Left lung (tissue), 10 donors: Measurements from ENCODE around the gene CKLF. TPM values are rescaled to one million over a fixed set of nuclear protein-coding genes. Genes with fewer than 3 reads are reported as not detected.

ENCODE experiments used
- ATAC-seq: fragments of 200-7000 bp; cut with Tn5 transposase; one replicate; pipeline ENCODE4 v1.9.1; 2020; ENCODE audit warnings: moderate library complexity
- DNase-seq, 4 donors: peaks; one replicate each; pipeline ENCODE4 v3.0.0-alpha.2; 2013 to 2020
- H3K27ac ChIP-seq, 2 donors: fragments of 200-600 bp; sonication (generic) in 1 of 2; one replicate each; pipeline versions ENCODE4 v1.5.0 to v1.8.0; 2020 to 2021
- H3K27me3 ChIP-seq, 2 donors: fragments of 200-600 bp; sonication (generic) in 1 of 2; one replicate each; pipeline versions ENCODE4 v1.5.0 to v1.8.0; 2020 to 2021
- H3K36me3 ChIP-seq, 2 donors: fragments of 200-600 bp; sonication (generic) in 1 of 2; one replicate each; pipeline versions ENCODE4 v1.5.0 to v1.8.0; 2020 to 2021
- H3K4me1 ChIP-seq, 2 donors: fragments of 200-600 bp; one replicate each; pipeline ENCODE4 v1.8.0; 2021
- H3K4me3 ChIP-seq, 2 donors: fragments of 200-600 bp; sonication (generic) in 1 of 2; one replicate each; pipeline versions ENCODE4 v1.5.0 to v1.8.0; 2020 to 2021; ENCODE audit warnings: mild to moderate bottlenecking in 1 of 2
- H3K9me3 ChIP-seq, 2 donors: fragments of 200-600 bp; sonication (generic) in 1 of 2; one replicate each; pipeline versions ENCODE4 v1.5.0 to v1.8.0; 2020 to 2021
- CTCF ChIP-seq, 2 donors: fragments of 200-600 bp; sonication (generic) in 1 of 2; IDR thresholded peaks; one replicate each; pipeline versions ENCODE4 v1.5.0 to v1.8.0; 2021; ENCODE audit warnings: antibody characterized with exemption in 2 of 2
- intact Hi-C, 2 donors: fragments of 100-400 bp; cut with DNase I; formaldehyde crosslinking; loops; one replicate each; pipeline versions ENCODE4 v1.11.2 to v1.14.2; 2022
- polyA plus RNA-seq, 6 donors: library from polyadenylated mRNA; unstranded; fragments of 120-200 nt; gene quantifications; one replicate each; pipeline ENCODE4 v1.2.1, GENCODE V29; 2013; ENCODE audit not compliant: insufficient read length in 6 of 6
- total RNA-seq, 2 donors: library from RNA; stranded (reverse); fragmentation: NEBNext Ultra II Directional; extraction: Animal tissue kit (Norgen Biotek cat#: 25700); gene quantifications; one replicate each; pipeline ENCODE4 v1.2.1, GENCODE V29; 2021
- donor health status: DM: no; HTN: yes; CAD: no.
- donor health status: DM: no; HTN: no; CAD: no.

CKLF gene
- total and polyA plus RNA-seq, 8 donors, result 41.6 to 66.3 (median 42.9) TPM

- Histone ChIP-seq H3K36me3 (peaks cover 0 to 12% of the 10 kb centered on the region in 2 donors), H3K27ac (peak within 1 kb of the TSS; percentile 93), H3K27me3 (peaks cover 0 to 14% of the 10 kb centered on the region in 2 donors), H3K4me3 (peak within 1 kb of the TSS; percentile 87 to 88), H3K9me3 (peaks cover 0 to 2% of the 10 kb centered on the region in 2 donors), H3K4me1 (peaks cover 9 to 46% of the 10 kb centered on the region in 2 donors)
- intact Hi-C loops, result loop anchor here in 1 of 2 donors (5.0 to 10.0 kb wide), 2 partner anchors 120 to 197 kb away; no protein-coding TSS in a partner anchor
- peak; percentile 67 to 87 for TF ChIP-seq CTCF (IDR thresholded peaks at IDR 0.05)
- DNase-seq (peak; percentile 60 to 94 (median 76)), ATAC-seq (peak; percentile 70)
Measured at GRCh38 chr16:66604376-66605176, 52.2 kb downstream of the CKLF start, which contains the start of gene CMTM3. TSS of gene CMTM3 (plus strand) at chr16:66604704. CDS start at chr16:66604806, 102 bp downstream.

GRCh38 chr16:66605177-66605978 lies 53.0 kb downstream of the CKLF start:
- TF ChIP-seq CTCF (IDR thresholded peaks at IDR 0.05), result no peak
- intact Hi-C loops, result loop anchor here in 1 of 2 donors (10.0 kb wide), 1 partner anchor 121 kb away; no protein-coding TSS in a partner anchor
- H3K4me3 ChIP-seq, result peak overlapping the region; percentile 87 to 88
- DNase-seq (peak; percentile 30 to 92 (median 61)), ATAC-seq (peak; percentile 42)
- H3K4me1 ChIP-seq, result peaks cover 9 to 46% of the 10 kb centered on the region in 2 donors
- peaks cover 0 to 14% of the 10 kb centered on the region in 2 donors for H3K27me3 ChIP-seq
- H3K27ac ChIP-seq, result peak overlapping the region; percentile 93
- peaks cover 0 to 2% of the 10 kb centered on the region in 2 donors for H3K9me3 ChIP-seq
- peaks cover 0 to 20% of the 10 kb centered on the region in 2 donors for H3K36me3 ChIP-seq

- peaks cover 9 to 46% of the 10 kb centered on the region in 2 donors for H3K4me1 ChIP-seq
- peaks cover 0 to 28% of the 10 kb centered on the region in 2 donors for H3K36me3 ChIP-seq
- TF ChIP-seq CTCF (IDR thresholded peaks at IDR 0.05), result no peak
- peak overlapping the region; percentile 87 to 88 for H3K4me3 ChIP-seq
- intact Hi-C loops, result loop anchor here in 1 of 2 donors (10.0 kb wide), 1 partner anchor 121 kb away; no protein-coding TSS in a partner anchor
- no peak for DNase-seq
- peaks cover 0 to 14% of the 10 kb centered on the region in 2 donors for H3K27me3 ChIP-seq
- no peak for ATAC-seq
- H3K27ac ChIP-seq, result peak overlapping the region; percentile 93
- H3K9me3 ChIP-seq, result peaks cover 0 to 2% of the 10 kb centered on the region in 2 donors
Measured at GRCh38 chr16:66605979-66606751, 53.8 kb downstream of the CKLF start.

GRCh38 chr16:66608241-66609138 lies 56.1 kb downstream of the CKLF start:
- no peak overlapping the region for H3K4me3 ChIP-seq
- H3K27ac ChIP-seq, result peak overlapping the region in 1 of 2 donors; percentile 15
- ATAC-seq (peak; percentile 75), DNase-seq (peak; percentile 74 to 96 (median 88))
- H3K36me3 ChIP-seq, result peaks cover 0 to 51% of the 10 kb centered on the region in 2 donors
- intact Hi-C loops, result loop anchor here in 1 of 2 donors (10.0 kb wide), 1 partner anchor 124 kb away; no protein-coding TSS in a partner anchor
- peaks cover 0 to 13% of the 10 kb centered on the region in 2 donors for H3K27me3 ChIP-seq
- H3K9me3 ChIP-seq, result no peaks in the 10 kb centered on the region
- peaks cover 9 to 44% of the 10 kb centered on the region in 2 donors for H3K4me1 ChIP-seq
- TF ChIP-seq CTCF (IDR thresholded peaks at IDR 0.05), result peak; percentile 88 to 93
